Smooth muscle cell of the brain vasculature (primary cell): ENCODE measurements around the gene OTOG.
"Not testable (repeated sequence)": the region's sequence is repeated elsewhere in the genome, so short reads cannot be mapped to it uniquely, and the experiment has no call there.

Source experiments
- DNase-seq: peaks from one replicate; pipeline ENCODE4 v3.0.0-alpha.2; 2012; ENCODE audit warnings: low read depth, low spot score

OTOG gene

GRCh38 chr11:17603056-17603825, 56.2 kb downstream of the OTOG start:
- no peak for DNase-seq

- no peak for DNase-seq
Observed at GRCh38 chr11:17604201-17604914, 57.3 kb downstream of the OTOG start.

- DNase-seq, result no peak
Observed at GRCh38 chr11:17604915-17605233, 57.8 kb downstream of the OTOG start.

- no peak for DNase-seq
Observed at GRCh38 chr11:17605651-17606122, 58.6 kb downstream of the OTOG start.

DNA sequence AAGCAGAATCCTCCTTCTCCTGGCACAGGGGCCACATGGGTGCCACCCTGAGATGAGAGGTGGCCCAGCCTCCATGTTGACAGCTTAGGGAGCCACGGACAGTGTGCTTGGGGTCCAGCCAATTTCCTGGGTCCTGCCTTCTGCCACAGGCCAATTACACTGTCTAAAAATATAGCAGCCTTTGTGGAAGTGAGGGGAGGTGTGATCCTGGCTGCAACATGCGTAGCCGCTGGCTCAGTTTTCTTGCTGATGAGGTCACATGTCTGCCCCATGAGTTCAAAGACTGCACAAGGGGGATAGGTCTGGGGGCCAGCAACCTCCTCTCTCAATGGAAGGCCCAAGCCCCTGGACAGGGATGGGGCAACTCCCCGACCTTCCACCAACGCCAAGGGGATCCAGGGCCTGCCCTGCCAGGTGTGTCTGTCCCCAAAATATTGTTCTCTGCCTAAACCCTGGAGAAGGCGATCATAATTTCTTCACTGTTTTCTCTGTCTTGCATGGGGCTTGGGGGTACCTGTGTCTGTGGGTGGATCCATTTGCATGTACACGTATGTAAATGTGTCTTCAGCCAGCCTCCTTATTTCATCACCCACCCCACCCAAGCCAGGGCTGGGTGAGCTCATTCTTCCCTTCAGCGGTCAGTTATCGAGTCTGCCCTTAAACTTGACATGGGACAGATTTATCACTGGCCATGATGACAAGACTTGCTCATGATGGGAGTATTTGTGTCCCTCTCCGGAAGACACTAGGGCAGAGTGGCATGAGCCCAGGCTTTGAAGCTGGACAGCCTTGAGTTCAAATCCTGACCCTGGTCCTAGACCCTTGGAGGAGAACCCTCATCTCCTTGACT, 59.4 kb downstream of the OTOG start:
- no peak for DNase-seq

DNA sequence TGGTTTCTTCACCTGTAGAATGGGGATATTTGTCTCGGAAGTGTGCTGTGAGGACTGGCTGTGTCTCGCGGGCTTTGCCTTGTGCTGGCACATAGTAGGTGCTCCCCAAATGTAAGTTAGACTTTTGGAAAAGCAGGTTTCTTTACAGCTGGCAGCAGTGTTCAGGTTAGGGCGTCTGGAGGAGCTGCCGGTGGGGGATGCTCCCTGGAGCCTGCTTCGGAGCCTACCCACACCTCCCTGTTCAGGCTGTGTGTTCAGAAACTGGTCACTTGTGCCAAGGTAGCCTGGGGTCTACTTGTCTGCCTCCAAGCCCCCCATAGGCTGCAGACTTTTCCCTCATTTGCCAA, 60.0 kb downstream of the OTOG start:
- no peak for DNase-seq

- no peak for DNase-seq
Observed at GRCh38 chr11:17607591-17608570, 60.8 kb downstream of the OTOG start.

DNA sequence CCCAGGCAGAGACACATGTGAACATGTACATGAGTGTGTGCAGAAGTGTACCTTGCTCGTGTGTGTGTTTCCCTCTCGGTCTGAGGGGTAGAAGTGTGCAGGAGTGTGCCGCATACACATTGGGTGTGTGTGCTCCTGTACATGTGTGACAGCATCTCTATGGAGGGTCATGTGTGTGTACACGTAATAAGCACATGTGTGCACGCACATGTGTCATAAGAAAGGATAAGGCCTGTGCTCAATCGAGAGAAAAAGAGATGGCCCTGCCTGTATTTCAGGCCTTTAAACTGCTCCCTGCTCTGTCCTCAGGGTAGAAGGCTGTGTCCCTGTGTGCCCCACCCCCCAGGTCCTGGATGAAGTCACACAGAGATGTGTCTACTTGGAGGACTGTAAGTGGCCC, 61.8 kb downstream of the OTOG start:
- DNase-seq, result no peak

GRCh38 chr11:17609291-17610084, 62.4 kb downstream of the OTOG start:
- DNase-seq, result no peak

DNA sequence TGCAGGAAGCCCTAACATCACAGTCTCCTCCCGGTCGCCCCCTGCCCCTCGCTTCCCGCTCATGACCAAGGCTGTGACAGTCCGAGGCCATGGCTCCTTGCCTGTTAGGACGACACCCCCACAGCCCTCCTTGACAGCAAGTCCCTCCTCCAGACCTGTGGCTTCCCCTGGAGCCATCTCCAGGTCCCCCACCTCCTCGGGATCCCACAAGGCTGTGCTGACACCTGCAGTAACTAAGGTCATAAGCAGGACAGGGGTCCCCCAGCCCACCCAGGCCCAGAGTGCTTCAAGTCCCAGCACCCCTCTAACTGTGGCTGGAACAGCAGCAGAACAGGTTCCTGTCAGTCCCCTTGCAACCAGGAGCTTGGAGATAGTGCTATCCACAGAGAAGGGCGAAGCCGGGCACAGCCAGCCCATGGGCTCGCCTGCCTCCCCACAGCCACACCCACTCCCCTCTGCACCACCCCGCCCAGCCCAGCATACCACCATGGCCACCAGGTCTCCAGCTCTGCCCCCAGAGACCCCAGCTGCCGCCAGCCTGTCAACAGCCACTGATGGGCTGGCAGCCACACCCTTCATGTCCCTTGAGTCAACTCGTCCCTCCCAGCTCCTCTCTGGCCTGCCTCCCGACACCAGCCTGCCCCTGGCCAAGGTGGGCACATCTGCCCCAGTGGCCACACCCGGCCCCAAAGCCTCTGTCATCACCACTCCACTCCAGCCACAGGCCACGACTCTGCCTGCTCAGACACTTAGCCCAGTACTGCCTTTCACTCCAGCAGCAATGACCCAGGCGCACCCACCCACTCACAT, 63.2 kb downstream of the OTOG start:
- no peak for DNase-seq

DNA sequence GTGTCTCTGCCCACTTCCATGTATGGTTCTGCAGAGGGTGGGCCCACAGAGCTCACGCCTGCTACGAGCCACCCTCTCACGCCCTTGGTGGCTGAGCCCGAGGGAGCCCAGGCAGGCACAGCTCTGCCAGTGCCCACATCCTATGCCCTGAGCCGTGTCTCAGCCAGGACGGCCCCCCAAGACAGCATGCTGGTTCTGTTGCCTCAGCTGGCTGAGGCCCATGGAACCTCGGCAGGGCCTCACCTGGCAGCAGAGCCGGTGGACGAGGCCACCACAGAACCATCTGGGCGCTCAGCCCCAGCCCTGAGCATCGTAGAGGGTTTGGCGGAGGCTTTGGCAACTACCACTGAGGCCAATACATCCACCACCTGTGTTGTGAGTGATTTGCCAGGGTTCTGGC, 64.0 kb downstream of the OTOG start:
- DNase-seq, result no peak

- DNase-seq, result no peak
Observed at GRCh38 chr11:17611503-17612220, 64.6 kb downstream of the OTOG start.

GRCh38 chr11:17612221-17613188, 65.4 kb downstream of the OTOG start:
- DNase-seq, result no peak

- DNase-seq, result no peak
Observed at GRCh38 chr11:17613428-17613962, 66.4 kb downstream of the OTOG start.

GRCh38 chr11:17613983-17614382, 66.9 kb downstream of the OTOG start:
- DNase-seq, result no peak

DNA sequence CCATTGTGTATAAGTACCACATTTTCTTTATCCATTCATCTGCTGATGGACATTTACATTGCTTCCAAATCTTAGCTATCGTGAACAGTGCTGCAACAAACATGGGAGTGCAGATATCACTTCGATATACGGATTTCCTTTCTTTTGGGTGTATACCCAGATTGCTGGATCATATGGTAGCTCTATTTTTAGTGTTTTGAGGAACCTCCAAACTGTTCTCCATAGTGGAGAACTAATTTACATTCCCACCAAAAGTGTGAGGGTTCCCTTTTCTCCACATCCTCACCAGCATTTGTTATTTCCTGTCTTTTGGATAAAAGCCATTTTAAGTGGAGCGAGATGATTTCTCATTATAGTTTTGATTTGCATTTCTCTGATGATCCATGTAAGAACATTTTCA, 75.7 kb downstream of the OTOG start:
- DNase-seq, result not testable (repeated sequence)

- DNase-seq, result no peak
Observed at GRCh38 chr11:17629113-17629512, 82.1 kb downstream of the OTOG start.
